Endothelial cell of umbilical vein (primary cell): ENCODE measurements around the gene RING1. TPM values are rescaled to one million over a fixed set of nuclear protein-coding genes. Genes with fewer than 3 reads are reported as not detected.

Experiments used
- BruUV-seq: library from RNA; stranded (reverse); fragments of 400-500 nt; replicated peaks from 2 replicates; lab custom pipeline; 2021; lab: Mats Ljungman, UMichigan
- CTCF ChIA-PET: fragments of 300-600, 350-600 bp; sonication (Branson Sonifier 250); formaldehyde crosslinking; loops from one replicate; lab custom pipeline; 2021; ENCODE audit warnings: antibody characterized with exemption, inconsistent platforms; lab: Charles Lee
- POLR2A ChIA-PET: fragments of 300-600, 350-600 bp; sonication (Branson Sonifier 250); formaldehyde crosslinking; loops from one replicate; lab custom pipeline; 2021; ENCODE audit warnings: antibody characterized with exemption, inconsistent platforms; lab: Charles Lee
- DNase-seq: peaks from one replicate; pipeline ENCODE4 v3.0.0-alpha.2; 2011; ENCODE audit warnings: low read depth, low spot score
- FAIRE-seq: peaks from 2 replicates; lab custom pipeline; 2011; peaks lifted over from hg19 to GRCh38; lab: Jason Lieb, UNC
- H2AFZ ChIP-seq: 2 replicates; pipeline ENCODE4 v1.6.0; 2012; ENCODE audit warnings: low read depth, low read length, control low read depth, inconsistent platforms
- H3K27ac ChIP-seq: 2 replicates; pipeline ENCODE4 v1.5.1; 2011; ENCODE audit warnings: low read depth, mild to moderate bottlenecking, control low read depth, low read length, moderate library complexity; ENCODE audit not compliant: insufficient read depth
- H3K27me3 ChIP-seq, 2 experiments: 2 replicates each; pipeline versions ENCODE4 v1.6.0 to v1.6.1; 2011; ENCODE audit warnings: low read length in 2 of 2, mixed read lengths in 1 of 2; ENCODE audit not compliant: control insufficient read depth in 2 of 2, insufficient read depth in 2 of 2
- H3K36me3 ChIP-seq, 2 experiments: 2 replicates in 1 of 2; 3 replicates in 1 of 2; pipeline ENCODE4 v1.5.1; 2011; ENCODE audit warnings: low read length in 2 of 2, mild to moderate bottlenecking in 1 of 2, moderate library complexity in 1 of 2; ENCODE audit not compliant: control insufficient read depth in 2 of 2, insufficient read depth in 2 of 2; ENCODE audit errors: extremely low read depth in 1 of 2
- H3K4me1 ChIP-seq: 3 replicates; pipeline ENCODE4 v1.5.1; 2011; ENCODE audit warnings: mild to moderate bottlenecking, low read length; ENCODE audit not compliant: control insufficient read depth, insufficient read depth; ENCODE audit errors: extremely low read depth
- H3K4me2 ChIP-seq: 2 replicates; pipeline ENCODE4 v1.6.1; 2011; ENCODE audit warnings: low read length, control low read depth, mixed read lengths; ENCODE audit not compliant: insufficient read depth
- H3K4me3 ChIP-seq, 3 experiments: fragments of 200-600 bp in 1 of 3; sonication (generic), shearing (Covaris generic) in 1 of 3; replicated peaks in 1 of 3; 2 replicates each; pipeline ENCODE4 v1.5.1; 2011 to 2016; ENCODE audit warnings: control low read depth in 3 of 3, low read length in 3 of 3, mild to moderate bottlenecking in 2 of 3, inconsistent platforms in 1 of 3, low read depth in 1 of 3, moderate library complexity in 1 of 3; ENCODE audit not compliant: insufficient read depth in 1 of 3
- H3K79me2 ChIP-seq: 2 replicates; pipeline ENCODE4 v1.6.0; 2012; ENCODE audit warnings: low read length, inconsistent platforms; ENCODE audit not compliant: control insufficient read depth, insufficient read depth
- H3K9ac ChIP-seq: replicated peaks from 2 replicates; pipeline ENCODE3; 2011; ENCODE audit warnings: low read length, control low read depth; ENCODE audit not compliant: insufficient read depth; ENCODE audit errors: extremely low read depth
- H3K9me1 ChIP-seq: replicated peaks from 3 replicates; pipeline ENCODE4 v1.6.0; 2011; ENCODE audit warnings: mild to moderate bottlenecking, low read length; ENCODE audit not compliant: control insufficient read depth, insufficient read depth; ENCODE audit errors: extremely low read depth
- H3K9me3 ChIP-seq: replicated peaks from 2 replicates; pipeline ENCODE4 v1.5.1; 2012; ENCODE audit warnings: low read length, inconsistent platforms; ENCODE audit not compliant: control insufficient read depth, insufficient read depth
- H4K20me1 ChIP-seq: replicated peaks from 2 replicates; pipeline ENCODE3; 2011; ENCODE audit warnings: mild to moderate bottlenecking, low read length; ENCODE audit not compliant: control insufficient read depth, insufficient read depth; ENCODE audit errors: extremely low read depth
- EZH2 ChIP-seq: IDR thresholded peaks from 2 replicates; pipeline ENCODE4 v1.6.1; 2012; ENCODE audit warnings: borderline replicate concordance, low read depth, mild to moderate bottlenecking, moderate library complexity, low read length, inconsistent platforms; ENCODE audit not compliant: severe bottlenecking
- FOS ChIP-seq: IDR thresholded peaks from 2 replicates; pipeline ENCODE4 v1.6.1; 2011; ENCODE audit warnings: mild to moderate bottlenecking, low read length, moderate library complexity, borderline replicate concordance; ENCODE audit not compliant: insufficient read depth
- GATA2 ChIP-seq: IDR thresholded peaks from 2 replicates; pipeline ENCODE4 v1.7.0; 2011; ENCODE audit warnings: low read depth, mild to moderate bottlenecking, moderate library complexity, mixed read lengths, low read length; ENCODE audit not compliant: insufficient read length, insufficient read depth
- JUN ChIP-seq: IDR thresholded peaks from 2 replicates; pipeline ENCODE4 v1.6.1; 2011; ENCODE audit warnings: borderline replicate concordance, low read depth; ENCODE audit not compliant: insufficient read length, insufficient read depth
- MYC ChIP-seq: IDR thresholded peaks from one replicate; pipeline ENCODE4 v1.6.1; 2011; ENCODE audit warnings: mild to moderate bottlenecking, low read depth, low read length
- POLR2A ChIP-seq: IDR thresholded peaks from 2 replicates; pipeline ENCODE4 v1.6.1; 2012; ENCODE audit warnings: low read depth, mild to moderate bottlenecking, control low read depth, low read length
- POLR2AphosphoS5 ChIP-seq: IDR thresholded peaks from 2 replicates; pipeline ENCODE4 v1.6.1; 2012; ENCODE audit warnings: low read depth, mild to moderate bottlenecking, control low read depth, low read length, moderate library complexity; ENCODE audit not compliant: insufficient read depth
- dilution Hi-C: fragments of 300-500 bp; cut with MboI; formaldehyde crosslinking; loops from one replicate; pipeline ENCODE4 v1.15.0; 2019; ENCODE audit warnings: low sequenced_read_pairs; ENCODE audit not compliant: extremely low pct_ligation_motif_present
- intact Hi-C: fragments of 100-400 bp; cut with micrococcal nuclease; formaldehyde crosslinking; loops from one replicate; pipeline ENCODE4 v1.10.0; 2022
- polyA plus RNA-seq, 4 experiments: library from polyadenylated mRNA; depleted of rRNA in 3 of 4; stranded (reverse) in 3 of 4; unstranded in 1 of 4; fragments of >200 nt; gene quantifications; 2 replicates each; pipeline versions ENCODE4 v1.2.1 to v1.2.3, GENCODE V29; 2011 to 2012; ENCODE audit warnings: missing spikeins in 1 of 4
- total RNA-seq: library from RNA; stranded (reverse); gene quantifications from 2 replicates; pipeline ENCODE4 v1.2.3, GENCODE V29; 2021
- TF ChIP-seq, protein P1 (sequence below), 2 donors: IDR thresholded peaks; 1 replicate in 1 of 2; 2 replicates in 1 of 2; pipeline ENCODE4 v1.5.1; 2011; ENCODE audit warnings: low read length in 2 of 2, mild to moderate bottlenecking in 2 of 2, moderate library complexity in 2 of 2, control low read depth in 1 of 2, inconsistent platforms in 1 of 2, low read depth in 1 of 2; ENCODE audit not compliant: insufficient read depth in 1 of 2; ENCODE audit errors: extremely low read depth in 1 of 2
- TF ChIP-seq, protein P2 (sequence below): IDR thresholded peaks from 2 replicates; pipeline ENCODE4 v1.6.1; 2011; ENCODE audit not compliant: insufficient read depth, insufficient read length

The RING1 gene
- total and polyA plus RNA-seq, 2 donors (not counting 3 experiments of a cell fraction or from before 2014, with no cell fraction given): 26.8 to 27.9 TPM

DNA sequence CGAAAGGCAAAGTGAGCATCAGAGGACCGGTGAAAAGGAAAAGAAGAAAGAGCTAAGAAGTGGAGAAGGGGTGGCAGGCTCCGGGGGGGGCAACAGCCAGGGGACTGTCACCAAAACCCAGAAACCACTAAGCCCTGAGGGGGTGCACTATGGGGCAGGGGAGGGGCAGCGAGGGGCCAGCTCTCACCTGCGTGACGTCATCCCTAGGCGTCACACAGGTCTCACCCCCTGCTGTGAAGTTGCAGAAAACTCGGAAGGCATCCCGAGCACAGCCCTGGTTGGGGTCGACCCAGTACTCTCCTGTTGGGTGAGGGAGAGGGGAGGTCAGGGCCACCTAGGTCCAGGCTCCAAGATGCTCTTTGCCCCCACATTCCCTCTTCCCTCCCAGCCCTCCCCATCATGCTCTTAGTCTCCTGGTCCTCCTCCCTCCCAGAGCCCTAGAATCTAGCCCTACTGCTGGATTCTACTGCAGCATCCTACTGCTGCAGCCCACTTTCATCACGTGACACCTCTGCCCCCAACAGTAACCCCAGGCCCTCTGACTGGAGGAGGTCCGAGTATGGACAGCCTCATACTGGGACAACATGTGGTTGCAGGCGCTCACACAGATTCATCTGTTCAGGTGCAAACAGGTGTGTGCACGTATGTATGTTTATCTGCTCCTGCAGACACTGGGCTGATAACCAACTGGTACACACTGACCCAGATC is 43.5 kb upstream of the RING1 start:
- H3K9me3 ChIP-seq: no peaks in the 10 kb centered on the region
- POLR2A ChIA-PET: no interaction called here
- no peak overlapping the region for H3K9ac ChIP-seq
- DNase-seq: no peak
- H3K4me3 ChIP-seq: no peak overlapping the region
- H4K20me1 ChIP-seq: no peaks in the 10 kb centered on the region
- H3K36me3 ChIP-seq: no peaks in the 10 kb centered on the region
- no peaks in the 10 kb centered on the region for H3K9me1 ChIP-seq
- no peaks in the 10 kb centered on the region for H3K27me3 ChIP-seq
- H3K79me2 ChIP-seq: no peaks in the 10 kb centered on the region
- H3K27ac ChIP-seq: no peak overlapping the region
- no peak overlapping the region for H3K4me2 ChIP-seq
- CTCF ChIA-PET: interaction anchor here (1.4 kb wide), 1 partner anchor 83 kb away, joined by 6 read pairs; no protein-coding TSS in a partner anchor
- no peak for FAIRE-seq
- intact Hi-C loops: no loop called here
- TF ChIP-seq, protein P1, sequence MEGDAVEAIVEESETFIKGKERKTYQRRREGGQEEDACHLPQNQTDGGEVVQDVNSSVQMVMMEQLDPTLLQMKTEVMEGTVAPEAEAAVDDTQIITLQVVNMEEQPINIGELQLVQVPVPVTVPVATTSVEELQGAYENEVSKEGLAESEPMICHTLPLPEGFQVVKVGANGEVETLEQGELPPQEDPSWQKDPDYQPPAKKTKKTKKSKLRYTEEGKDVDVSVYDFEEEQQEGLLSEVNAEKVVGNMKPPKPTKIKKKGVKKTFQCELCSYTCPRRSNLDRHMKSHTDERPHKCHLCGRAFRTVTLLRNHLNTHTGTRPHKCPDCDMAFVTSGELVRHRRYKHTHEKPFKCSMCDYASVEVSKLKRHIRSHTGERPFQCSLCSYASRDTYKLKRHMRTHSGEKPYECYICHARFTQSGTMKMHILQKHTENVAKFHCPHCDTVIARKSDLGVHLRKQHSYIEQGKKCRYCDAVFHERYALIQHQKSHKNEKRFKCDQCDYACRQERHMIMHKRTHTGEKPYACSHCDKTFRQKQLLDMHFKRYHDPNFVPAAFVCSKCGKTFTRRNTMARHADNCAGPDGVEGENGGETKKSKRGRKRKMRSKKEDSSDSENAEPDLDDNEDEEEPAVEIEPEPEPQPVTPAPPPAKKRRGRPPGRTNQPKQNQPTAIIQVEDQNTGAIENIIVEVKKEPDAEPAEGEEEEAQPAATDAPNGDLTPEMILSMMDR (IDR thresholded peaks at IDR 0.05; ENCODE audit: extremely low read depth in 1 of 2, insufficient read depth in 1 of 2, low read depth in 1 of 2, low read length in 2 of 2): no peak
- TF ChIP-seq FOS (no peak), MYC (no peak), JUN (no peak), POLR2AphosphoS5 (no peak), EZH2 (no peak), GATA2 (no peak), POLR2A (no peak)
- TF ChIP-seq, protein P2, sequence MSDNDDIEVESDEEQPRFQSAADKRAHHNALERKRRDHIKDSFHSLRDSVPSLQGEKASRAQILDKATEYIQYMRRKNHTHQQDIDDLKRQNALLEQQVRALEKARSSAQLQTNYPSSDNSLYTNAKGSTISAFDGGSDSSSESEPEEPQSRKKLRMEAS: no peak
- BruUV-seq: no TSS peak
- H2AFZ ChIP-seq: no peak overlapping the region
- no peaks in the 10 kb centered on the region for H3K4me1 ChIP-seq
- dilution Hi-C loops: no loop called here
